22Rv1 (cell line): ENCODE data around the gene EAPP.
"Not testable (repeated sequence)": the region's sequence is repeated elsewhere in the genome, so short reads cannot be mapped to it uniquely, and the experiment has no call there.

Experiments
- H3K27ac ChIP-seq: fragments of 450-650 bp; 2 replicates; pipeline ENCODE4 v1.5.1; 2017
- CTCF ChIP-seq: fragments of 450-650 bp; IDR thresholded peaks from 2 replicates; pipeline ENCODE4 v1.5.1; 2017; ENCODE audit warnings: mild to moderate bottlenecking
- ZFX ChIP-seq: fragments of 450-650 bp; IDR thresholded peaks from 2 replicates; pipeline ENCODE4 v1.6.1; 2017; ENCODE audit warnings: antibody characterized with exemption, borderline replicate concordance

The EAPP gene

GRCh38 chr14:34478261-34478660 lies 61.2 kb downstream of the EAPP start:
- no peak overlapping the region for H3K27ac ChIP-seq
- no peak for TF ChIP-seq ZFX

GRCh38 chr14:34476036-34476435 lies 63.5 kb downstream of the EAPP start:
- not testable (repeated sequence) for H3K27ac ChIP-seq

- H3K27ac ChIP-seq = no peak overlapping the region
- TF ChIP-seq ZFX = no peak
Observed at GRCh38 chr14:34475163-34475562, 64.3 kb downstream of the EAPP start.

GRCh38 chr14:34474187-34474679 lies 65.3 kb downstream of the EAPP start:
- TF ChIP-seq CTCF (no peak), ZFX (no peak)
- H3K27ac ChIP-seq = no peak overlapping the region

- no peak overlapping the region for H3K27ac ChIP-seq
- no peak for TF ChIP-seq ZFX
- no peak for TF ChIP-seq CTCF
Observed at GRCh38 chr14:34472706-34473279, 66.7 kb downstream of the EAPP start.

- H3K27ac ChIP-seq = no peak overlapping the region
- TF ChIP-seq ZFX = no peak
- no peak for TF ChIP-seq CTCF
Observed at GRCh38 chr14:34470319-34470718, 69.2 kb downstream of the EAPP start.

GRCh38 chr14:34466691-34467090 lies 72.8 kb downstream of the EAPP start:
- TF ChIP-seq CTCF = no peak
- no peak for TF ChIP-seq ZFX

More at GRCh38 chr14:34466691-34467090, 72.8 kb downstream of the EAPP start:
- no peak overlapping the region for H3K27ac ChIP-seq
